GM19351 (cell line): Measurements from ENCODE around the gene TIGD7.

Source experiments
- ATAC-seq: cut with Tn5 transposase; IDR thresholded peaks from one replicate; pipeline ENCODE4 v1.9.1; 2021; ENCODE audit warnings: mild to moderate bottlenecking, moderate library complexity; ENCODE audit not compliant: unreplicated experiment

TIGD7 gene, protein sequence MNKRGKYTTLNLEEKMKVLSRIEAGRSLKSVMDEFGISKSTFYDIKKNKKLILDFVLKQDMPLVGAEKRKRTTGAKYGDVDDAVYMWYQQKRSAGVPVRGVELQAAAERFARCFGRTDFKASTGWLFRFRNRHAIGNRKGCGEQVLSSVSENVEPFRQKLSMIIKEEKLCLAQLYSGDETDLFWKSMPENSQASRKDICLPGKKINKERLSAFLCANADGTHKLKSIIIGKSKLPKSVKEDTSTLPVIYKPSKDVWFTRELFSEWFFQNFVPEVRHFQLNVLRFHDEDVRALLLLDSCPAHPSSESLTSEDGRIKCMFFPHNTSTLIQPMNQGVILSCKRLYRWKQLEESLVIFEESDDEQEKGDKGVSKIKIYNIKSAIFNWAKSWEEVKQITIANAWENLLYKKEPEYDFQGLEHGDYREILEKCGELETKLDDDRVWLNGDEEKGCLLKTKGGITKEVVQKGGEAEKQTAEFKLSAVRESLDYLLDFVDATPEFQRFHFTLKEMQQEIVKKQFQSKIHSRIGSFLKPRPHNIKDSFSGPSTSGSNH

DNA sequence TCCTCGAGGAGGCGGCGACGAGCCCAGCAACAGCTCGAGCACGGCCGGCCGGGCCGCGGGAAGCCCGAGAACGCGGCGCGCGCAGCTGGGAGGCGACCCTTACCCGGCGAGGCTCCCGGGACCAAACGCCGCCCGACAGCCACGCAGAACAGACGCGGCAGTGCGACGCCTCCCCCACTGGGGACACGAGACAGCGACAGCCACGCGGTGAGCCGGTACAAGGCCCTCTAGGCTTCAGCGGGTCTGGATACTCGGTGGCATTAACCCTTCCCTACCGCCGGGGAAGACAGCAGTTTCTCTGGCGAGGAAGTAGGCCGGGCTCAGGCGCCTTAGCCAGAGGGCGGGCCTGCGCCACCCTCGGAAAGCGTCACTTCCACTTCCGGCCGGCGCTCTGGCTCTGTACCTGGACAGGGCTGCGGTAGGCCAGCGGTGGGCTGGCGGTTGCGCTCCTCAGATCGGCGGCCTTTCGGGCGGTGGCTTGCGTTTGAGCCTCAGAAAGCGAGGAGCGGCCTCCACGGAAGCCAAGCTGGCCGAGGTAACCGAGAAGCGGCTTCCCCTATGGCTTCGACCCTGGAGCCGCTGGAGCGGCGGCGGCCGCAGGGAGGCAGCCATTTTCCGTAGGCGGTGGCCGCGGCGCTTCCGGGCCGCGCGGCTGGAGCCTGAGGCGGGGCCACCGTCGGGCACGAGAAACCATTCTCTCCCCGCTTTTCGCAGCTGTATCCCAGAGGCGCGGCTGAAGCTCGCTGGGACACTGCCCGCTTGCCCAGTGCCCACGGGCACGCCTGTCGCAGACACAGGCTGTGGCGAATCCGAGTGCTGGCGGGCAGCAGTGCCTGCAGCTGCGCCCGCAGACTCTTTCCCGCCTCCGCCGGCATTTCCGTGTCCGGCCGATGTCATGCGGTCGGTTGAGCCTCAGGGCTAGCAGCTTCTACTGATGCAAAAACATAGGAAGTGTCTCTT lies at the start of gene TIGD7, which contains the start of gene ZNF75A:
Gene TIGD7 (minus strand): TSS at position 322 of the 960 bp plus-strand sequence. CDS start 4,816 bp downstream, outside the sequence.
Gene ZNF75A (plus strand): TSS at position 389 of the 960 bp plus-strand sequence. CDS start 2,932 bp downstream, outside the sequence.
- ATAC-seq, result peak; percentile 97

DNA sequence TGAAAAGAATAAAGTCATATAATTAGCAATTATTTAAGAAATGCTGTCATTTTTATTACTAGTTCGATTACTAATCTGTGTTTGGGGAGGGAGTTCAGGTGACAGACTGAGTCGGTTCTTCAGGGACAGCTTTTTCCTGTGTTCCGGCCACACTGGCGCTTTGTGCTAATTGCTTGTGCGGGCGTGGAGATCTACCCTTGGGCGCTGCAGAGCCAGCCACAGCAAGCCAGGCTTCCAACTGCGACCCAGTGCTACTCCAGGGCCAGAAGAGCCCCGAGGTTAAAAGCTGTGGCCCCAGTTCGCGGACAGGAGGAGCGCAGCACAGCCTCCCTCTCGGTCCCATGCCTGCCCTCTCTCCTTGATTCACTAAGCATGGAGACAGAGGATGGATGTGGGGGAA lies 43.9 kb upstream of the TIGD7 start:
- no peak for ATAC-seq

DNA sequence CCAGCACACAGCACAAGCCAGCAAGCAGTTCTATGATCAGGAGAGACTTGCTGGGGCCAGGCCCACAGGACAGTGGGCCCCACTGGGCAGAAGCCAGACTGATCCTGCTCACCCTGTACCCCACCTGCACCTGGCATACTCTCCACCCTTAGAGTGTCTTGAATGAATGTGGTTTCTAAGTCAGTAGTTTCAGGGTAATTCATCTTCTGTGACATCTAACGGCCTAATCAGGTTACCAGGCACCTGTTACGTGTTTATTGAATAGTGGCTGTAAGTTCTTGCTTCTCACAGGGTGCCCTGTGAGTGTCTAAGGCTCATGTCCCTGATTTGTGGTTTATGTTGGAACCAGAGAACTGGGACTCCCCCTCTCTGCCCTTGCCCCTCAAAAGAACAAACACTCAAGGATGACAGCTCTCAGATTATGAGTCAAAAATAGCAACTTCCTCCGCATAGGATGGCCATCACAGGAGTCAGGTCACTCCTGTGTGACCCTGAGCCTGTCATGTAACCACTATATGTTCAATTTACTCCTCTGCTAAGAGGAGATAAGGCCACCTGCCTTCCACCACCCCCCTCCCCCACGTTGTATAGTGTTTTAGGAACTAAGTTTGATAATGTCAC lies 43.4 kb upstream of the TIGD7 start:
- ATAC-seq, result no peak

DNA sequence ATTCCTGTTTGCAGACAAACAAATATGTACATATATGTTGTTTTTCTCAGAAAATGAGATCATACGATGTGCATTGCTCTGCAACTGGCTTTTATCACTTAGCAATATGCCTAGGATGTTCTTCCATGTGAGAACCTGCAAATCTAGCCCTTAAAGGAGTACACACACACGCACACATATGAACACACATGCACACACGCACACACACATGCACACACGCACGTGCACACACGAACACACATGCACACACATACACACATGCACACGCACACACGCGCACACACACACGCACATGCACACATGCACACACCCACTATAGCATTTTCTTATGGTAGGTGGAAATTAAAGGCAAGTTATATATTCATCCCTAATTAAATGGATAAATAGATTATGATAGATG lies 42.4 kb upstream of the TIGD7 start:
- no peak for ATAC-seq

DNA sequence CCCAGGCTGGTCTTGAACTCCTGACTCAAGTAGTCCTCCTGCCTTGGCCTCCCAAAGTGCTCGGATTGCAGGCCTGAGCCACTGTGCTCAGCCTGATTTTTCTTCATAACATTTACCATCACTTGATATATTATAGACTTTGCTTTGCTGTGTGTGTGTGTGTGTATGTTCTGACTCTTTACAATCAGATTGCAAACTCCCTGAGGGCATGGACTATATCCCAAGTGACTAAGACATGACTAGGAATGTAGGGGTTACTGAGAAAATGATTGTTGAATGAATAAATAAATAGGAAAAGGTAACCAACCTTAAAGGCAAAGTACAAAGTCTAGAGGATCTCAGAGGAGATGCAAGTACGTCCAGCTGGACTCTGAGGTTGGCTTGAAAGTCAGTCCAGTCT lies 40.8 kb upstream of the TIGD7 start:
- no peak for ATAC-seq

DNA sequence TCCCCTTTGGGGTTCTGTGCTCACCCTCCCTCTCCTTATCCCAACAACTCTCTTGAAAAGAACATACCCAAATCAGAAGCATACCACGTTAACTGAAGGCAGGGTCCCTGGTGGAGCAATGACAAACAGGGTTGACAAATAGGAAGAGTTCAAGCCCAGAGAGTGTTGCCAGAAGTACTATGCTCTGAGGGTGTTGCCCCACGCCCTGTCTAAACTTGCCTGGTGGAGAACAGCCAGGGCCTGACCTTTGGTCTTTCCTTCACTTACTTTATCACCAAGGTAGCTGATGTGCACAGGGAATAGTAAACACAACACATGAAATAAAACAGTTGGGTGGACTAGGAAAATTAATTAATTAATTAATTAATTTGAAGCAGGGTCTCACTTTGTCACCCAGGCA lies 23.4 kb upstream of the TIGD7 start:
- ATAC-seq, result no peak

DNA sequence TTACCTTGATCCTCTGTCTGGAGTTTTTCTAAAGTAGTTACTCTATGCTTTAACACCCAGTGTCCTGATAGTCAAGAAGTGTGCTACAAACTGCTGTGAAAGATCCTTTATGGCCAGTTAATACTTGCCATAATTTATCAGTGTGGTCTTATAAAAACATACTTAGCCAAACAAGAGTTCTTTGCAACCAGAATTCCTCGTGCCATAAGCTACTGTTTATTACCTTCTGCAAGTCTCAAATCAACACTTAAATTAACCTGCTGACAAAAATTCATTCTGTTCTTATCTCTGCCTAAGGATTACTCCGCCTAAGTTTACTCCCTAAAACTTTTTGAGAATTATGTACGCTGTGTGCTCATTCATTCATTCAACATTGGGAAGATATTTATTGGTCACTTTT lies 22.9 kb upstream of the TIGD7 start:
- ATAC-seq, result no peak

DNA sequence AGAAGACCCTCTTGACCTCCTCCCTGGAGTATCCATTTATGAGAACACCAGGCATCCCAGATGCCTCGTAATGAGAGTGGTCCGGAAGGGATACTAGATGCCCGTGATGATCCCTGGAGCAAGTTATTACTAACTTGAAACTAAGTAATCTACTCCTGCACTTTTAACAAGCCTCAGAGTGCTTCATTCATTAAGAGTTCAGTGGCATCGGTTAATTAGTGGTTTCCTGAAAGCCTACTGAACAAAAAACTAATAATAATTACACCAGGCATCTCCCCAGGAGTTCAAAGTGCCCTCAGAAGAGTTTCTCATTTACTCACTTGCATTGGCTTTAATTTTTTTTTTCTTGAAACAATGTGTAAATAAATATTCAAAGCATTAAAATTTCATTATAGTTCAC lies 22.3 kb upstream of the TIGD7 start:
- no peak for ATAC-seq

DNA sequence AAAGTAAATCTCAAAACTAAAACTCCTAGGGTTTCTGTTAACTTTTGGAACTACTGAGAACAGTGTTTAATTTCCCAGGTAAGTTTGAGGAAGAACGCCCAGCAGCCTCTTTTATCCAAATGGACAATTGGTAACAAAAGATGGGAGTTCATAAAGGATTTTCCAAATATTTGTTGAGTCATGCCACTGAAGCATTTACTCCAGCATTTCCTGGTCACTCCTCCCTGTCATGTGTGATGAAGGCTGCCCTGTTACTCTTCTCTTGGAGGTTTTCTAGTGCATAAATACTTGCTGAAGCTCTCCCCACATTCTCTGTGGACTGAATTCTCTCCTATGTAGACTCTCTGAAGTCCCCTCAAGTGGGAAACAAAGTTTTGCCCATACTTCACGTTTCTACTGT lies 16.6 kb upstream of the TIGD7 start:
- no peak for ATAC-seq

DNA sequence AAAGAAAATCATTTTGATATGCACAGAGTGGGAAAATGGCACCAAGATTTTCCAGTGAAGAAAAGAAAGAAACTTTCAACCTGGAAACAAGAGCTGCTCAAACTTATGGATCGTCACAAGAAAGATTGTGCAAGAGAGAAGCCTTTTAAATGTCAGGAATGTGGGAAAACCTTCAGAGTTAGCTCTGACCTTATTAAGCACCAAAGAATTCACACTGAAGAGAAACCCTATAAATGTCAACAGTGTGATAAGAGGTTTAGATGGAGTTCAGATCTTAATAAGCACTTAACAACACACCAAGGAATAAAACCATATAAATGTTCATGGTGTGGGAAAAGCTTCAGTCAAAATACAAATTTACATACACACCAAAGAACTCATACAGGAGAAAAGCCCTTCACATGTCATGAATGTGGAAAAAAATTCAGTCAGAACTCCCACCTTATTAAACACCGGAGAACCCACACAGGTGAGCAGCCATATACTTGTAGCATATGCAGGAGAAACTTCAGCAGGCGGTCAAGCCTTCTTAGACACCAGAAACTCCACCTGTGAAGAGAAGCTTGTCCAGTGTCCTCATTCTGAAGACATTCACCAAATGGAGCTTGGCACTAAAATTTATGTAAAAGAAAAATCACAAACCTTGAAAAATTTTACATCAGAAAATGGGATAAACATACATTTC lies 12.2 kb upstream of the TIGD7 start:
- ATAC-seq, result no peak

DNA sequence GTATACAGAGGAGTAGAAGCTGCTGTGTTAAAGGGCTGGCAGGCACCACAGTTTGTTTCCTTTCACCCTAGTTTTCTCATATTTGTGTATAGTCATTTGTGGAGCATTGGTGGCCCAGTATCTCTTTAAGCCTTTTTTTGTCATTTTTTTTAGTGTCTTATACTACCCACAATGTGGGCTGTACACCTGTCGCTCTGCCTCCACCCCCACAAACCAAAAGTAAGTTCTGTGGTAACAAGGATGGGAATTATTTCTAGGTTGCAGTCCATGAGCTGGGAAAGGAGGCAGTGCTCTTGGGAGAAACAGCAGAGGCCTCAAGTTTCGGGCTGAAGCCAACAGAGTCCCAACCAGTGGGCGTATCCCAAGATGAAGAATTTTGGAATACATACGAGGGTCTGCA lies 6.3 kb upstream of the TIGD7 start:
- no peak for ATAC-seq

DNA sequence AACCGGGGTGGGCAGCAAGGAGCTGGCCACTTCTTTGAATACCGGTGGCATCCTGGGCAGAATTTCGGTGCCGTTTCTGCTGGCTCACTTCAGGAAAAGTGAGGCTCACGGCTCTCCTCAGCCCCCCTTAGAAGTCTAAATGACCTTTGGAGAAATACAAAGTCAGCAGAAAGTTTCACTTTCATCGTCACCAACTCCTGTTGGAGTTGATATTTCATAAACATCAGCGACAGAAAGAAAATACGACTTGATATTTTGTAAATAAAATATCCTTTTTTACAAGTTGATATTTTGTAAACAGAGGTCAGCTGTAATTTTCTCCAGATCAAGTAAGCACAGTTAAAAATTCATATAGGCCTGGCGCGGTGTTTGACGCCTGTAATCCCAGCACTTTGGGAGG lies 848 bp upstream of the TIGD7 start:
- no peak for ATAC-seq

DNA sequence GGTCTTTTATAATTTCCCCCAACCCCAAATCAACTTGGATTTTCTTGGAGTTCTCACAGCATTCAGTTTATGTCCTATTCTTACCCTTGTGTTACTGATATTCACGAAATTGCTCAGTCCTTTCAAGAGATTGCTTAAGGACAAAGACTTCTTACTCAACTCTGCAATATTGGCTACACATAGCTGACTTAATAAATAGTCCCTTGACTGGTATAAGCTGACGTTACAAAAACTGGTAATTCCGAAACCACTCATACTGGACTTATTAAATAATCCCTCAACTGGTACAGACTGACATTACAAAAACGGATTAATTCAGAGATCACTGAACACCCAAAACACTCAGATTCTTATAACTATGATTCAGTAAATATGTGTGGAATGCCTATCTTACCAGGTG lies 860 bp downstream of the TIGD7 start:
- ATAC-seq, result no peak

DNA sequence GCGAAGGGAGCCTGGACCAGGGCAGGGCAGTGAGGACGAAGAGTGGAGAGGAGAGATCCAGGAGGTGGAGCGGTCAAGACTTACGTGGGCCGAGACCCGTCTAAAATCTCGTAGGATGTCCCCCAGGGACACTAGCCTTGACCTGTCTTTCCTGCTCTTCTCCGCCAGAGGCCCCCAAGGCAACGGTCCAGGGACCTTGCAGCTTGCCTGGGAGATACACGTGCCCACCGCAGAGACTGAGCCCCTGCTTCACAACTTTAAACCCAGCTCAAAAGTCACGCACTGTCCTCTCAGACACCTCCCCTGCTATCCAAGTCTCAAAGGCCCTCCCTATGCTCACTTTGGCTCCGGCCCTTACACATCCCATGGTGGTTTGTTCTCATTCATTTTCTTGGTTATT lies 9.4 kb downstream of the TIGD7 start:
- ATAC-seq, result no peak

DNA sequence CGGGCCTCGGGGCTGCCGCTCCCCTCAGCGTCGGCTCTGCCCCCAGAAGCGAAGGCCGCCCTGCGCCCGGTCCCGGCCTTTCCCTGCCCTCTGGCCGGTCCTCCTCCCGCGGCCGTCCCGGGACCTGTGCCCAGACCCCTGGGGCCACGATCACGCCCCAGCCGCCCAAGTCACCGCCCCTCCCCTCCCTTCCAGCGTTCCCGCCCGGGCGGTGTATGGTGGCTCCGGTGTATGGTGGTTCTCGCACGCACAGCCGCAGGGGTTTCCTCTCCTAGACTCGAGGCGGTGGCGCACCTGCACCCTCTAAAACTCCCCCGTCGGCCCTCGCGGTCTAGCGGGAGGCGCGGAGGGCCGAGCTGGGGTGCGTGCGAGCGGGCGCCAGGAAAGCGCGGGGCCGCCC lies 10.0 kb downstream of the TIGD7 start:
- no peak for ATAC-seq

DNA sequence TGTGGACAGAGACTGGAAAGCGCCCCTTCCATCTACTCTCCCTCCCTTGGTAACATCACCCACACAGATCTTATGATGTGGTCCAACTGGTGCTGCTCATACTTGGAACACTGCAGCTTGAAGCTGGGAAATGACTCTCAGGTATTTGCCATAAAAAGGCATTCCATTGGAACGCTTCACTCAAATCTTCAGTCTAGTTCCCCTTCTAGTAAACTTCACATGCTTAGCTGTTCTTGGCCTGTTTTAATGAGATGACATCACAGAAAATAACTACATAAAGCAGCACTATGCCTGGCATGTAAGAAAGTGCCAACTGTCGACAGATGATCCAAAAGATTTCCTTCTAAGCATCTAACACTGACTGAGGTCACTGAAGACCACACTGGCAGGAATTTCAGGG lies 12.6 kb downstream of the TIGD7 start:
- no peak for ATAC-seq

DNA sequence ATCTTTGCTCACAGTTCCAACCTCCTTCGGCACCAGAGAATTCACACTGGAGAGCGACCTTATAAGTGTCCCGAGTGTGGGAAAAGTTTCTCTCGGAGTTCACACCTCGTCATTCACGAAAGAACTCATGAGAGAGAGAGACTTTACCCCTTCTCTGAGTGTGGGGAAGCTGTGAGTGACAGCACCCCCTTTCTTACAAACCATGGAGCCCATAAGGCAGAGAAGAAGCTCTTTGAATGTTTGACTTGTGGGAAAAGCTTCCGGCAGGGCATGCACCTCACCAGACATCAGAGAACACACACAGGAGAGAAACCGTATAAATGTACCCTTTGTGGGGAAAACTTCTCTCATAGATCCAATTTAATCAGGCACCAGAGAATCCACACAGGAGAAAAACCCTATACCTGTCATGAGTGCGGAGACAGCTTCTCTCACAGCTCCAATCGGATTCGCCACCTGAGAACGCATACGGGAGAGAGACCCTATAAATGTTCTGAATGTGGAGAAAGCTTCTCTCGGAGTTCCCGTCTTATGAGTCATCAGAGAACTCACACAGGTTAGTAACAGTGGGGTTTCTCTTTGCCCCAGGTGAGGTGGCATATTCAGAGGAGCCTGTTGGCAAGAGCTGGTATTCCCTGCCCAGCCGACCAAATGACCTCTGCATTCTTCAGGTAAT lies 15.1 kb downstream of the TIGD7 start:
- ATAC-seq, result no peak

DNA sequence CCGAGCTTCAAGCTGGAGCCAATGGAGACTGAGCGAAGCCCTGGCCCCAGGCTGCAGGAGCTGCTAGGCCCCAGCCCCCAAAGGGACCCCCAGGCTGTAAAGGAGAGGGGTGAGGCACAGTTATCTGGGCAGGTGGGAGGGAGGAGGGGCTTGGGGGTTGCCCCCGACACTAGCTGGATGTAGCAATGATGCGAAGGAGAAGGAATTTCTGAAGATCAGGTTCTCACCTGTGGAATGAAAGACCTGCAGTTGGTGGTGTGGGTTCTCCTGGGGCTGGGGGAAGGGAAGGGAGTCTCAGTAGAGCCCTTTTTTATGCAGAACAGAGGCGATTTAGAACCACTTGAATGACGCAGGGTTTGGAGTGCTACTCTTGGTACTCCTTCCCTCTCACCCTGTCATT lies 20.1 kb downstream of the TIGD7 start:
- no peak for ATAC-seq

DNA sequence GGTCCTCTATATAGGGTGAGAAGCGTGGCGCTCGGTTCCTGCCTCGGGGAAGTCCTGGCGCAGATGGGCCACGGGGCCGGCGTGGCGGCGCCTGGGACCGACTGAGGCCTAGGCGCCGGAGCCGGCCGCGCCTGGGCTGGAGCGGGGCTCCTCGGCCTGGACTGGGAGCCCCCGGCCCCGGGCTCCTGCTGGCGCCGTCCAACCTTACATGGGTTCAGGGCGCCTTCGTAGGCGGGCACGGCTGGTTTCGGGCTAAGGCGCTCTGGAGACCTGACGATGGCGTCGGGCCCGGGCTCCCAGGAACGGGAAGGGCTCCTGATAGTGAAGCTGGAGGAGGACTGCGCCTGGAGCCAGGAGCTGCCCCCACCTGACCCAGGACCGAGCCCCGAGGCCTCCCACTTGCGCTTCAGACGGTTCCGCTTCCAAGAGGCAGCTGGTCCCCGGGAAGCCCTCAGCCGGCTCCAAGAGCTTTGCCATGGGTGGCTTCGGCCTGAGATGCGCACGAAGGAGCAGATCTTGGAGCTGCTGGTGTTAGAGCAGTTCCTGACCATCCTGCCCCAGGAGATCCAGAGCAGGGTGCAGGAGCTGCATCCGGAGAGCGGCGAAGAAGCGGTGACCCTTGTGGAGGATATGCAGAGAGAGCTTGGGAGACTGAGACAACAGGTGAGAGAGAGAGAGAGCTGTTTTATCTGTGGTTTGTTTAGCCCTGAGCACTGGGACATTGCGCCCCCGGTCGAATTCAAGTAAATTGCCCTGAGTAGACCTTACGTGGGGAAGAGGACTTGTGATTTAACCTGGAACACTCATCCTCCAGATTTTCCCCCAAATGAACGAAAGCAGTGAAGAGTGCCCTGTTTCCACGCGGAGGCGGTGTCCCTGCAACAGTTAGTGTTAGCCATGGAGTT lies 21.4 kb downstream of the TIGD7 start:
- no peak for ATAC-seq
